Measurements from ENCODE around the gene ZNF19. TPM values are rescaled to one million over a fixed set of nuclear protein-coding genes. Genes with fewer than 3 reads are reported as not detected.

Gene ZNF19
- total RNA-seq, 1 experiment from 2014 or later: 11.1 TPM

GRCh38 chr16:71500964-71501363, 11.8 kb upstream of the ZNF19 start:
- no peaks in the 10 kb centered on the region for H3K9me3 Mint-ChIP-seq (ENCODE audit: low read depth, unreplicated experiment)
- TF ChIP-seq CTCF (IDR thresholded peaks at IDR 0.05; ENCODE audit: unreplicated experiment): no peak
- H3K27ac Mint-ChIP-seq (ENCODE audit: unreplicated experiment): no peak overlapping the region
- no peak for DNase-seq
- no TSS peak for BruUV-seq (replicated peaks)
- no peaks in the 10 kb centered on the region for H3K27me3 Mint-ChIP-seq (ENCODE audit: unreplicated experiment)
- H3K4me1 Mint-ChIP-seq (ENCODE audit: low read depth, unreplicated experiment): peaks cover 10% of the 10 kb centered on the region
- H3K36me3 Mint-ChIP-seq (ENCODE audit: insufficient read depth, unreplicated experiment): no peaks in the 10 kb centered on the region
- intact Hi-C loops (cut with micrococcal nuclease; ENCODE audit: unreplicated experiment): loop anchor here (1.0 to 2.0 kb wide), 3 partner anchors 36 to 110 kb away; no protein-coding TSS in a partner anchor
- H3K4me3 Mint-ChIP-seq (ENCODE audit: low read depth, unreplicated experiment): no peak overlapping the region
- CTCF ChIA-PET: interaction anchor here (0.7 to 3.2 kb wide), 11 partner anchors 17 to 110 kb away, joined by 3 to 53 read pairs (median 8); partner anchors contain the start of gene CHST4

DNA sequence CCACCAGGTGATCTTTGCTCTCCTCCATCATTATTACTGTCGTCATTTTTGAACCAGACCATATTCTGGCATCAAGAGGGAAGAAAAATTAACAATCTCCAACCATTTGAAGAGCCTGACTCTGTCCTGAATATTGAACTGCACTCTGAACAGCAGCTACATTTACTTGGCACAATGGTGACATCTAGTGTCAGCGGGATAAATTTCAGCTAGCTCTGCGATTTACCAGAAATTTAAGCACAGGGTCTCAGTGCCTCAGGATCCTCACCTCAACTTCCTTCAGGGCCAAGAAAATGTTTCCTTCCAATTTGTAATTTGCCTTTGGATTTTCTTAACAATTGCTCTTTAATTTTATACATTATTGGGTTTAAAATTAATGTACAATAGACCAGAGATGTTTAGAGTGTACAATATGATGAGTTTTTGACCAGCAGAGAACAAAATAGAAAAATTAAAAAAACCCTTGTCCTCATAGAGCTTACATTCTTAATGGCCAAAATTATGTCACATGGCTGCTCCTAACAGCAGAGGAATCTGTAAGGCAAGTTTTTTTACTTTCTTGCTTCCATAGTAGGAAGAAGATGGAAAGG, 10.7 kb upstream of the ZNF19 start:
- no peak overlapping the region for H3K27ac Mint-ChIP-seq (ENCODE audit: unreplicated experiment)
- no peaks in the 10 kb centered on the region for H3K27me3 Mint-ChIP-seq (ENCODE audit: unreplicated experiment)
- intact Hi-C loops (cut with micrococcal nuclease; ENCODE audit: unreplicated experiment): loop anchor here (2.0 kb wide), 1 partner anchor 111 kb away; no protein-coding TSS in a partner anchor
- H3K4me3 Mint-ChIP-seq (ENCODE audit: low read depth, unreplicated experiment): no peak overlapping the region
- CTCF ChIA-PET: interaction anchor here (0.5 to 3.2 kb wide), 16 partner anchors 16 to 729 kb away, joined by 3 to 53 read pairs (median 4); partner anchors contain the start of genes CALB2 and CHST4
- TF ChIP-seq CTCF (IDR thresholded peaks at IDR 0.05; ENCODE audit: unreplicated experiment): peak; percentile 77
- peak; percentile 72 for DNase-seq
- H3K9me3 Mint-ChIP-seq (ENCODE audit: low read depth, unreplicated experiment): no peaks in the 10 kb centered on the region
- no TSS peak for BruUV-seq (replicated peaks)
- H3K36me3 Mint-ChIP-seq (ENCODE audit: insufficient read depth, unreplicated experiment): no peaks in the 10 kb centered on the region
- peaks cover 2% of the 10 kb centered on the region for H3K4me1 Mint-ChIP-seq (ENCODE audit: low read depth, unreplicated experiment)

- H3K27ac Mint-ChIP-seq (ENCODE audit: unreplicated experiment): no peak overlapping the region
- CTCF ChIA-PET: interaction anchor here (1.4 kb wide), 1 partner anchor 85 kb away, joined by 3 read pairs; no protein-coding TSS in a partner anchor
- no peaks in the 10 kb centered on the region for H3K27me3 Mint-ChIP-seq (ENCODE audit: unreplicated experiment)
- BruUV-seq (replicated peaks): no TSS peak
- no peak for TF ChIP-seq CTCF (IDR thresholded peaks at IDR 0.05; ENCODE audit: unreplicated experiment)
- intact Hi-C loops (cut with micrococcal nuclease; ENCODE audit: unreplicated experiment): no loop called here
- H3K36me3 Mint-ChIP-seq (ENCODE audit: insufficient read depth, unreplicated experiment): no peaks in the 10 kb centered on the region
- no peak overlapping the region for H3K4me3 Mint-ChIP-seq (ENCODE audit: low read depth, unreplicated experiment)
- H3K9me3 Mint-ChIP-seq (ENCODE audit: low read depth, unreplicated experiment): no peaks in the 10 kb centered on the region
- H3K4me1 Mint-ChIP-seq (ENCODE audit: low read depth, unreplicated experiment): no peaks in the 10 kb centered on the region
- DNase-seq: no peak
Measured at GRCh38 chr16:71498031-71498430, 8.9 kb upstream of the ZNF19 start.

DNA sequence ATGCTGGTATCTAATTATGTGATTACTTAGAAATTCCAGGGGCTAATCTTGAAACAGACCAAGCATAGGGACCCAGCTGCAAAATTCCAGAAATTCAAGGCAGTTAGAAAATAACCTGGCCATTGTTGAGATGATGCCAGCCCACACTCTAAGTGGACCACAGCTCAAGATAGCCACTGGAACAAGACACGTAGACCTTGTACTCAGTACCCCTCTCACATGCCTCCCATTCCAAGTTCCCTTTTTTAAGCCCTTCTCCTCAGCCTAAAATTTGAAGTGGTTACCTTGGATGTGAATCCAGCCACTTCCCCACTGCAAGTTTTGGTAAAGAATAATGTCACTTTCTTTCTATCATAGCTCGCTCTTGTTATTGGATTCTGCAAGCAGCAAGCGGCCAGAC, 4.1 kb upstream of the ZNF19 start:
- CTCF ChIA-PET: no interaction called here
- H3K36me3 Mint-ChIP-seq (ENCODE audit: insufficient read depth, unreplicated experiment): no peaks in the 10 kb centered on the region
- intact Hi-C loops (cut with micrococcal nuclease; ENCODE audit: unreplicated experiment): no loop called here
- no peak for TF ChIP-seq CTCF (IDR thresholded peaks at IDR 0.05; ENCODE audit: unreplicated experiment)
- H3K27ac Mint-ChIP-seq (ENCODE audit: unreplicated experiment): no peak overlapping the region
- H3K4me3 Mint-ChIP-seq (ENCODE audit: low read depth, unreplicated experiment): no peak overlapping the region
- no peaks in the 10 kb centered on the region for H3K4me1 Mint-ChIP-seq (ENCODE audit: low read depth, unreplicated experiment)
- H3K27me3 Mint-ChIP-seq (ENCODE audit: unreplicated experiment): no peaks in the 10 kb centered on the region
- H3K9me3 Mint-ChIP-seq (ENCODE audit: low read depth, unreplicated experiment): no peaks in the 10 kb centered on the region
- BruUV-seq (replicated peaks): no TSS peak
- DNase-seq: no peak

Data from Calu3 (cell line).